ENCODE measurements around the gene CHMP6. TPM values are rescaled to one million over a fixed set of nuclear protein-coding genes. Genes with fewer than 3 reads are reported as not detected.

The CHMP6 gene
- total RNA-seq, 1 donor from 2014 or later = 15.9 TPM

DNA sequence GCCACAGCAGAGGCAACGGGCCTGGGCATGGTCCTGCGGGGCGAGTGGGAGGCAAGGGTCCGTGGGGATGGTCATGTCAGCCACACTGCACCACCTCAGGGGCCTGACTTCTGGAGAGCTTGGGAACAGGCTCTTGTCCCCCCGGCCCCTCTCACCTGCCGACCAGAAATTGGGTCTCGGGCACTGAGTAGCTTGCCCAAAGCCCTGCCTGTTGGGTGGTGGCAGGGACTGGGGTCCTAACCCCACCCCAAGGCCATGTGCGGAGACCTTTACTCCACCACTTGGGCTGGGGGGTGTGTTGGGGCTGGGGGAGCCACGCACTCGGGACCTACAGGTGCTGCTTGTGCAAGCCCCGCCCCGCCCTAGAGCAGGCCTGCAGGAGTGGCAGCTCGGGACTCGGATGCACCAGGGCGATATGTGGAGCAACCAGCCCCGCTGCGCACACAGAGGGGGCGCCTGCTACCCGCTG lies 24.2 kb upstream of the CHMP6 start:
- no peak for TF ChIP-seq CTCF (IDR thresholded peaks at IDR 0.05; ENCODE audit: borderline replicate concordance)
- Histone ChIP-seq H3K4me1 (peaks cover 23% of the 10 kb centered on the region), H3K36me3 (peaks cover 17% of the 10 kb centered on the region), H3K4me3 (no peak overlapping the region), H3K27me3 (ENCODE audit: low read depth) (peaks cover 18% of the 10 kb centered on the region), H3K9me3 (replicated peaks) (no peaks in the 10 kb centered on the region), H3K27ac (replicated peaks) (no peak overlapping the region)
- intact Hi-C loops (cut with micrococcal nuclease) = no loop called here
- DNase-seq = no peak

DNA sequence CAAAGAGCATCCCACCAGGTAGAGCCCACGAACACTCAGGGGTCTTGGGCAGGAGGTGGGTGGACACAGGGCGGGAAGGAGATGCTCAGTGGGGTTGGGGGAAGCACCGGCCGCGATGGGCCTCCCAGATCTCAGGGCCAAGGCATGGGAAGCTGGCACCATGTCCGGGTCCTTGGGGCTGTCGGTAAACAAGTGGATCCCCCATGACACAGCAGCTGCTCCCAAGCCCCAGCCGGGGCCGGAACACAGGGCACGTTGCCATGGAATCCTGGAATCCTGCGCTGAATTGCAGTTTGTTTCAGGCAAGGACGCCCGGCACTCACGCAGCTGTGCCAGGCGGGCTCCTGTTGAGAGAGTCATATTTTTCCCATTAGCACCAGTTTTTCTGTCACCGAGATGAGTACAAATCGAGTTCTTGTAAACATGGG lies 23.0 kb upstream of the CHMP6 start:
- H3K9me3 ChIP-seq (replicated peaks) = no peaks in the 10 kb centered on the region
- no peak overlapping the region for H3K4me3 ChIP-seq
- DNase-seq = no peak
- peaks cover 23% of the 10 kb centered on the region for H3K4me1 ChIP-seq
- H3K27me3 ChIP-seq (ENCODE audit: low read depth) = peaks cover 26% of the 10 kb centered on the region
- no peak for TF ChIP-seq CTCF (IDR thresholded peaks at IDR 0.05; ENCODE audit: borderline replicate concordance)
- H3K27ac ChIP-seq (replicated peaks) = no peak overlapping the region
- intact Hi-C loops (cut with micrococcal nuclease) = no loop called here
- peaks cover 12% of the 10 kb centered on the region for H3K36me3 ChIP-seq

DNA sequence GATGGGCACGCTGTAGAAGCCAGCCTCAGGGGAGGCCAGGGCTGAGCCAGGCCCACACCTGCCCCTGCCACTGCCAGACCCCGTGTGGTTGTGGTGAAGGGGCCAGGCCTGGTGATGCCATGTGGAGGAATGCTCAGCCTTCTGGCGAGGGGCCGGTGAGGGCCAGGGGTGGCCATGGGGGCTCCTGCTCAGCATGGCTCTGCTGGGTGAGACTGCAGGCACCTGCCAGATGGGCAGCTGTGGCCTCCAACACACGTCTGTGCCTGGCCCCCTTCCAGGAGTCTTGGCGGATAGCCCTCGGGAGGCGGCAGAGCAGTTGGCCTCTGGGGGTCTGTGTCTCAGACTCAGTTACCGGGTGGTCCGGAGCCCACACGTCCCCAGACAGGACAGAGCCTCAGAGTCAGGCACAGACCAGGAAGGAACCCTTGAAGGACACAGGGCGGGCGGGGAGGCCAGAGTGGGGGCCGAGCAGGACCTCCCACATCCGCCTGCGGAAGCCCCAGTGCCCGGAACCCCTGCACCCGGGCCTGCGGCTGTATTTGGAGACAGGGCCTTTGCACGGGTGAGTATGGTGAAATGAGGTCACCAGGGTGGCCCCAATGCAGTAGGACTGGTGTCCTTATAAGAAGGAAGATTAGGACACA lies 22.5 kb upstream of the CHMP6 start:
- peaks cover 12% of the 10 kb centered on the region for H3K36me3 ChIP-seq
- intact Hi-C loops (cut with micrococcal nuclease) = no loop called here
- H3K27me3 ChIP-seq (ENCODE audit: low read depth) = peaks cover 31% of the 10 kb centered on the region
- DNase-seq = no peak
- H3K27ac ChIP-seq (replicated peaks) = no peak overlapping the region
- peaks cover 23% of the 10 kb centered on the region for H3K4me1 ChIP-seq
- TF ChIP-seq CTCF (IDR thresholded peaks at IDR 0.05; ENCODE audit: borderline replicate concordance) = no peak
- H3K4me3 ChIP-seq = no peak overlapping the region
- no peaks in the 10 kb centered on the region for H3K9me3 ChIP-seq (replicated peaks)

DNA sequence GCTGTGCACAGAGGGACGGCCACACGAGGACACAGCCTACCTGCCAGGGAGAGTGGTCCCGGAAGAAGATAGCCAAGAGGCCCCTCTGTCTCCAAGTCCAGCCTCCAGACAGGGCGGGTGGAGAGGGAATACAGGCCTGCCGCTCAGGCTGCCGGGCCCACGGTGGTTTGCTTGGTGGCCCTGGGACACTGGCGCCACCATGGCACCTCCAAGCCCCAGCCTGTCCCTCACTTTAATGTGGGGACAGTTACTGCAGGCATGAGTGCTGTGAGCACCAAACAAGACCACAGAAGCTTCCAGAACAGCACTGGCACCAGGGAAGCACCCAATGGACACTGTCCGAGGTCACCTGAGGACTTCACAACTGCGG lies 22.0 kb upstream of the CHMP6 start:
- H3K36me3 ChIP-seq = peaks cover 12% of the 10 kb centered on the region
- no peak overlapping the region for H3K27ac ChIP-seq (replicated peaks)
- H3K9me3 ChIP-seq (replicated peaks) = no peaks in the 10 kb centered on the region
- no peak overlapping the region for H3K4me3 ChIP-seq
- intact Hi-C loops (cut with micrococcal nuclease) = loop anchor here (10.0 kb wide), 1 partner anchor 105 kb away; no protein-coding TSS in a partner anchor
- DNase-seq = no peak
- H3K4me1 ChIP-seq = peaks cover 23% of the 10 kb centered on the region
- peaks cover 33% of the 10 kb centered on the region for H3K27me3 ChIP-seq (ENCODE audit: low read depth)
- no peak for TF ChIP-seq CTCF (IDR thresholded peaks at IDR 0.05; ENCODE audit: borderline replicate concordance)

DNA sequence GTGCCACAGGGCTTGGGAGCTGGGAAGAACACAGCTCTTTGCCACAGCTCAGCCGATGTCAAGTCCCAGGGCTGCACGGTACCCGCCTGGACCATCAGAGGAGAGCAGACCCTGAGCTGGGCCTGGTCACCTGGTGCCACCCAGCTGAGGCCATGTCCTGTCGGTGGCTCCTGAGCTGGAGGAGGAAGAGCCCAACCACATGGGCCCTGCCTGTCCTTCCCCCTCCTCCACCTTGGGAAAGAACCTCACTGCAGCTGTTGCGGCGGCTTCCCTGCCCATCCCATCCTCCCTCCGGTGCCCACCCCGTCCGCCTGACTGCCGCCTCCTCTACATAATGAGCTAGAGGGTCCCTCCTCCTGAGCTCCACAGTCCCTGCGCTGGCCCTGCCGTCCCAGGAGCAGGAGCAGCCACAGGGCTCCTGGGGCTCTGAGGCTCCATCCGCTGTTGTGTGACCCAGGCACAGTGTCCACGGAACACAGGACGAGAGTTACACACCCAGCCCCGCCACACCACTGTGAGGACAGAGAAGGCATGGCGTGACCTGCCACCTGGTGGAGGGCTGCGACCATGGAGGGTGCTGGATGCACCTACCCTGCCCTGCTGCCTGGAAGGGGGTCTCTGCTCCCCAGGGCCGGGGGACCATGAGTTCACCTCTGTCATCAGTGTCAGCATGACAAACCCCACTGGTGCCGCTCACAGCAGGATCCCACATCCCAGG lies 21.4 kb upstream of the CHMP6 start:
- H3K27me3 ChIP-seq (ENCODE audit: low read depth) = peaks cover 33% of the 10 kb centered on the region
- peaks cover 7% of the 10 kb centered on the region for H3K36me3 ChIP-seq
- no peak overlapping the region for H3K27ac ChIP-seq (replicated peaks)
- no peaks in the 10 kb centered on the region for H3K9me3 ChIP-seq (replicated peaks)
- H3K4me1 ChIP-seq = peaks cover 23% of the 10 kb centered on the region
- intact Hi-C loops (cut with micrococcal nuclease) = loop anchor here (10.0 kb wide), 1 partner anchor 105 kb away; no protein-coding TSS in a partner anchor
- TF ChIP-seq CTCF (IDR thresholded peaks at IDR 0.05; ENCODE audit: borderline replicate concordance) = peak; percentile 70
- H3K4me3 ChIP-seq = no peak overlapping the region
- DNase-seq = peak; percentile 55
